Adipocyte (in vitro differentiated cells): ENCODE data around the gene STK33.

ENCODE experiments used
- DNase-seq: peaks from one replicate; pipeline ENCODE4 v3.0.0-alpha.2; 2015; ENCODE audit warnings: low read depth
- H3K27me3 ChIP-seq: replicated peaks from 2 replicates; pipeline ENCODE4 v1.7.0; 2013; ENCODE audit warnings: mild to moderate bottlenecking, low read length, moderate library complexity; ENCODE audit not compliant: control insufficient read depth, insufficient read depth
- H3K36me3 ChIP-seq: 2 replicates; pipeline ENCODE4 v1.7.0; 2013; ENCODE audit warnings: low read length, mild to moderate bottlenecking, moderate library complexity; ENCODE audit not compliant: control insufficient read depth, insufficient read depth, severe bottlenecking
- H3K4me1 ChIP-seq: 2 replicates; pipeline ENCODE4 v1.7.0; 2013; ENCODE audit warnings: mild to moderate bottlenecking, low read length, moderate library complexity; ENCODE audit not compliant: control insufficient read depth, insufficient read depth
- H3K4me3 ChIP-seq: 2 replicates; pipeline ENCODE4 v1.7.0; 2013; ENCODE audit warnings: mild to moderate bottlenecking, low read length, moderate library complexity
- H3K9ac ChIP-seq: 2 replicates; pipeline ENCODE4 v1.7.0; 2013; ENCODE audit warnings: mild to moderate bottlenecking, low read length, moderate library complexity
- H3K9me3 ChIP-seq: 2 replicates; pipeline ENCODE4 v1.7.0; 2013; ENCODE audit warnings: mild to moderate bottlenecking, low read length, moderate library complexity; ENCODE audit not compliant: control insufficient read depth

STK33 gene

DNA sequence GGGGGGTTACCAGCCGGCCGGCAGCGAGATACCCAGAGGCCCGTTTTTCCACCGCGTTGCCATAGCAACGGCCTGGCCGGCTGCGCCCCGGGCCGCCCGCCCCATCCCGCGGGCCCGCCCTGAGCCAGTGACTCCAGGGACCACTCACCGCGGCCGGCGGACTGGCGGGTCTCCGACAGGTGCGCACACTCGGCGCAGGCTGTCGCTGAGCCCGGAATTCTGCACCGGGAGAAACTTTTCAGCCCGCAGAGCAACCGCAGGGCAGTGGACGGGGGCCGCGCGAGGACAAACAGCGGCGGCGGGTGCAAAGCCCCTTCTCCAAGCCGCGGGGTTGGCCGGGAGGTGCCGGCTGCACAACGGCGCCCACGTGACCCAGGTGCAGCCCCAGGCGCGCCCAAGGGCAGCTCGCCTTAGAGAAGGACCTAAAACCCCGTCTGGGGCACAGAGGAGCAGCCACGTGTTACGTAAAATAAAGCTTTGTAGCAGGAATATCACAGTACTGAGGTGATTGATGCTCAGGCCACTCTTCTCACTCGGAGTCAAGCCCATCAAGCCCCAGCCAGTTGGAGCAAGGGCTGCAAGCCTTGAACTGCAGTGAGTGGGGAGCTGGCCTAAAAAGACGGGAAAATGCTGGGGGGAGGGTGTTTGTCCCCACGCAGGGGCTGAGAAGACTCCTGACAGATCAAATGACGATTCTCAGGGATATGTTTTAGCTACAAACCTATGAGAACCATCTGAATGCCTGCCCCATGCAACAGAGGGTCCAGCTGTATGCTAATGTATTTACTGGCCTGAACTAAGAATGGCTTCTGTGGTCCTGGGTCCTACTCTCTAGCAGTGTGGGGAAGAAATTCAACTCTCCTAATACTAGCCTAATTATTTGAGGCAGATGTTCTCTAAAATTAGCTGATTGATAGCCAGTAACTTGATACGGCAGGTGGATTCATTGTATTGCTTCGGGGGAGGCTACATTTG lies at the start of gene STK33:
STK33 (minus strand) TSS at position 294 of the 975 bp plus-strand sequence. CDS start 119,323 bp downstream, outside the sequence.
- Histone ChIP-seq H3K4me1 (peaks cover 13% of the 10 kb centered on the region), H3K9ac (peak within 1 kb of the TSS; percentile 44), H3K36me3 (no peaks in the 10 kb centered on the region), H3K9me3 (no peaks in the 10 kb centered on the region), H3K27me3 (no peaks in the 10 kb centered on the region), H3K4me3 (peak within 1 kb of the TSS; percentile 76)
- DNase-seq, result peak; percentile 63

DNA sequence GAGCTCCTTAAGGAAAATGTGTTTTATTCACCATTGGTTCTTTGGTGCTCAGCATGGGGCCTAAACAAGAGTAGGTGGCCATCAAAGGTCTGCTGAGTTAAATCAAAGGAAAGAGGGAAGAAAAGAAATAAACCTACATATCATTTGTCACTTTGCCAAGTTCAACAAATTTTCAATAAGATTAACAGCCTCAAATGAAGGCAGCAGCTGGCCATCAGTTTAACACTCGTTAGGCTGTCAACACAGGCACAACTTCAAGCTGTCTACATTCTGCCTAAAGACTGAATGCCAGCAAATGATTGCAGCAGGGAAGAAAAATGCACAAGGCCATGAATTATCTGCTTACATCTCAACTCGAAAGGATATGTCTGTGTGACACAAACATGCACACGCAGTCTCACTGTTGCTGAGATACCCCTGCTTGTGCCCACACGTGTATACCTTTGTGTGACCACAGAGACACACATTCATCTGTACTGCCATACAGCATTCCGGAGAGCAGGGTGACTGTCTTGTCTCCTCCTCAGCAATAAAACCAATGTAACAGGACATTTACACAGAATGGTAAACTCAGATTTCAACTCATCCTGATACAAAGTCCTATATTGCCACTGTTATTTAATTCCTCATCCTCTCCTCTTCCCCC lies 48.3 kb upstream of the STK33 start:
- Histone ChIP-seq H3K4me1 (no peaks in the 10 kb centered on the region), H3K9ac (no peak overlapping the region), H3K9me3 (no peaks in the 10 kb centered on the region), H3K36me3 (peaks cover 72% of the 10 kb centered on the region), H3K27me3 (no peaks in the 10 kb centered on the region), H3K4me3 (no peak overlapping the region)
- DNase-seq, result no peak

DNA sequence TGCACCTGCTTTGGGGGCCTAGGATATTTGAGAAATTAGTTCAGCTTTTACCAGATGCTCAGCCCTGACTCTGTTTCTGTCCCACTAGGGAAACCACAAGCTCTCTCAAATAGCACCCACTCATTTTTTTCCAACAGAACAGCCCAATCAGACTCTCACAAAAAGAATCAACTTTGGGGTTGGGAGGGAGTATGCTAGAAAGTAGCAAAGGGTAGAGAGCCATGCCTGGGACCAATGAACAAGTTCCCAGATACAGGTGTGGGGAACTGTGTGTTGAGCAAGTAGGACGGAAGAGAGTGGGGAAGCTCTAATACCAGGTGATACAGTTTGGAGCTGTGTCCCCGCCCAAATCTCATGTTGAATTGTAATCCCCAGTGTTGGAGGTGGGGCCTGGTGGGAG lies 47.3 kb upstream of the STK33 start:
- H3K9ac ChIP-seq, result no peak overlapping the region
- no peak overlapping the region for H3K4me3 ChIP-seq
- no peaks in the 10 kb centered on the region for H3K27me3 ChIP-seq
- DNase-seq, result no peak
- H3K4me1 ChIP-seq, result no peaks in the 10 kb centered on the region
- peaks cover 75% of the 10 kb centered on the region for H3K36me3 ChIP-seq
- peaks cover 5% of the 10 kb centered on the region for H3K9me3 ChIP-seq

DNA sequence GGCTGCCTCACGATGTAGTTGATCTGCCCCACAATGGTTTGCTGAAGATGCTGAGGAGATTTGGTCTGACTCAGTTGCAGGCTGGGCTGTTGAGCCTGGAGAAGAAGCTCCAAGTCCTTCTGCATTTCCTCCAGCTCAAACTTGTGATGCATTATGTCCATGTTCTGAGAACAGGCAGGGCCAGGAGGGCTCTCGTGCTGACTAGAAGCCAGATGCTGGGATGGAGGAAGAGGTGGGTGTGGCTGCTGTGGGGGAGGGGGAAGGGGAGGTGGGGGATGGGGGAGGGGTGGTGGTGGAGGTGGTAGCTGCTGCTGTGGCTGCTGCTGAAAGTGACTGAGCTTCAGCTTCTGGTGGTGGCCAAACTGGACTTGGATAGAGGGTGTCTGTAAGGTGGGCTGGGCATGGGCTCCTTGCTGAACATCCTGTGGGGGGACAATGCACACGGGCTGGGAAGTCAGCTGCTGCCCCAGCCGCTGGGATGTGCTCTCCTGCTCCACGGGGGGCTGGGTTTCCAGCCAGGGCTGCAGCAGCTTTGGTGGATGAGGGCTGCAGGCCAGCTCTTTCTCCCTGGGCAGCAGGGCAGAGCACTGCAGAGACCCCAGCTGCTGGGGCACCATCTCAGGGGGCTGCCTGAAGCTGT lies 46.4 kb upstream of the STK33 start:
- Histone ChIP-seq H3K9ac (no peak overlapping the region), H3K36me3 (peaks cover 75% of the 10 kb centered on the region), H3K4me1 (no peaks in the 10 kb centered on the region), H3K4me3 (no peak overlapping the region), H3K27me3 (no peaks in the 10 kb centered on the region), H3K9me3 (peaks cover 10% of the 10 kb centered on the region)
- no peak for DNase-seq

DNA sequence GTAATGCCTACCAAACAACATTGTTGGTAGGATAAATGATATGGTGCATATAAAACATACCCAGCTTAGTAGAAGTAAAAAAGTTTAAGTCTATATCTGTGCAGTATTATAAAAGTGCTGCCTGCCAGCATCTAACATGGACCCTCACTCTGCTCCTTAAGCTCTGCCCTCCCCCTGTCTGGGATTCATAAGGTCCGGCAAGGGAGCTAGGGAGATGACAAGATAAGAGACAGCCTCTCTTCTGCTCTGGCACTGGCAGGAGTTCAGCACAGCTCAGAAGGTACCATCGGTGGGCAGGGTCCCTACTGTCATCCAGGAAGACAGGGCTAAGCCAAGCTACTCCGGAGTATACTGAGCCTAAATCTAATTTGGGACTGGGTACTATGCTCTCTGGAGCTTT lies 45.6 kb upstream of the STK33 start:
- H3K4me1 ChIP-seq, result no peaks in the 10 kb centered on the region
- H3K36me3 ChIP-seq, result peaks cover 74% of the 10 kb centered on the region
- H3K9me3 ChIP-seq, result peaks cover 10% of the 10 kb centered on the region
- no peaks in the 10 kb centered on the region for H3K27me3 ChIP-seq
- no peak overlapping the region for H3K9ac ChIP-seq
- no peak overlapping the region for H3K4me3 ChIP-seq
- no peak for DNase-seq

DNA sequence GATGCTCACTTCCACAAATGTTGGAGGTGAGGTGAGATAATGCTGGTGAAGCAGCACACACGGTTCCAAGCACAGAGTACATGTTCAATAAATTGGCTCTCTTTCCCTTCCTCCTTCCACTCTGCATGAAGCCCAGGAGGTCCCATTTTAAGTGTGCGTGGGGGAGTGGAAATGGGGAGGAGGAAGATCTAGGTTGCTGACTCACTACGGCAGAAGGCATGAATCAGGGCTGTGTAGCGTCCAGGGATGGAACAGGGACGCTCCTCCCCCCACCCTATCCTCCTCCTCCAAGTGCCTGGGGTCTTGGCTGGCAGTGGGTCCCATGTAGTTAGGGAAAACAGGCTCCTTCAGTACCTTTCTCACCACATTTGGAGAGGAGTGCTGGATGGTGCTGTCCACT lies 44.3 kb upstream of the STK33 start:
- Histone ChIP-seq H3K36me3 (peaks cover 76% of the 10 kb centered on the region), H3K27me3 (no peaks in the 10 kb centered on the region), H3K4me3 (no peak overlapping the region), H3K9me3 (peaks cover 10% of the 10 kb centered on the region), H3K4me1 (no peaks in the 10 kb centered on the region), H3K9ac (no peak overlapping the region)
- no peak for DNase-seq

DNA sequence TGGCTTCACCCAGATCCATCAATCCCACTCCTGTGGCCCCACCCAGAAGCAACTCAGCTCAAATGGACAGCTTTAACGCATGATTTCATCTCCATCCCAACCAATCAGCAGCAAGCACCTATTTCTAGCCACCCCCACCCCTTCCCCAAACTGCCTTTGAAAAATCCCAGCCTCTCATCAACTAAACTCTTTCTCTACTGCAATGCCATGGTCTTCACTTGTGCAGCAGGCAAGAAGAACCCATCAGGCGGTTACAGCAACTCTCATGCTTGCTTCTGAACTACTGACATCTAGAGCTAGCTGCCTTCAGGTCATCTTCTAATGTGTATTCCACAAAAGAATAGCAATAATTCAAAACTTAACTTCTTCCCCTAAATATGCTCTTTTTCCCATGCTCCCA lies 42.1 kb upstream of the STK33 start:
- DNase-seq, result no peak
- Histone ChIP-seq H3K4me3 (no peak overlapping the region), H3K9me3 (peaks cover 10% of the 10 kb centered on the region), H3K36me3 (peaks cover 68% of the 10 kb centered on the region), H3K27me3 (no peaks in the 10 kb centered on the region), H3K4me1 (peaks cover 6% of the 10 kb centered on the region), H3K9ac (no peak overlapping the region)

DNA sequence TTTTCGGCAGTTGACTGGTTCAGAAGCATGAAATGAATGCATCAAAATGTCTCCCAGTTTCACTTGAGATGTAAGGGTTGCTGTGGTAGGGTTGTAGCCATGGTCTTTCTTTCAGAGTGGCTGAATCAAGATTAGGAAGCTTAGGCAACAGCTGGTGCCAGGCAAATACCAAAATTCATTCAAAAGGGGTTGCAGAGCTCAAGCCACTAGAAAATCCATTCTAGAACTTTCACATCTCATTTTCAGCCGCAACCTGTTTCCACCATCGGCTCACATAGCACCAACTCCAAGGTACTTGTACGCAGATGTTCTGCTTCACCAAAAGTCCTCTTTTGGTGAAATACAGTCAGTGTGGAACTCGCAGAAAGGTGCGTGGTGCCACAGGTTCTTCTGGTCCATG lies 40.5 kb upstream of the STK33 start:
- H3K27me3 ChIP-seq, result no peaks in the 10 kb centered on the region
- H3K4me3 ChIP-seq, result no peak overlapping the region
- DNase-seq, result no peak
- H3K36me3 ChIP-seq, result peaks cover 58% of the 10 kb centered on the region
- H3K9ac ChIP-seq, result no peak overlapping the region
- H3K9me3 ChIP-seq, result peaks cover 10% of the 10 kb centered on the region
- H3K4me1 ChIP-seq, result peaks cover 11% of the 10 kb centered on the region

DNA sequence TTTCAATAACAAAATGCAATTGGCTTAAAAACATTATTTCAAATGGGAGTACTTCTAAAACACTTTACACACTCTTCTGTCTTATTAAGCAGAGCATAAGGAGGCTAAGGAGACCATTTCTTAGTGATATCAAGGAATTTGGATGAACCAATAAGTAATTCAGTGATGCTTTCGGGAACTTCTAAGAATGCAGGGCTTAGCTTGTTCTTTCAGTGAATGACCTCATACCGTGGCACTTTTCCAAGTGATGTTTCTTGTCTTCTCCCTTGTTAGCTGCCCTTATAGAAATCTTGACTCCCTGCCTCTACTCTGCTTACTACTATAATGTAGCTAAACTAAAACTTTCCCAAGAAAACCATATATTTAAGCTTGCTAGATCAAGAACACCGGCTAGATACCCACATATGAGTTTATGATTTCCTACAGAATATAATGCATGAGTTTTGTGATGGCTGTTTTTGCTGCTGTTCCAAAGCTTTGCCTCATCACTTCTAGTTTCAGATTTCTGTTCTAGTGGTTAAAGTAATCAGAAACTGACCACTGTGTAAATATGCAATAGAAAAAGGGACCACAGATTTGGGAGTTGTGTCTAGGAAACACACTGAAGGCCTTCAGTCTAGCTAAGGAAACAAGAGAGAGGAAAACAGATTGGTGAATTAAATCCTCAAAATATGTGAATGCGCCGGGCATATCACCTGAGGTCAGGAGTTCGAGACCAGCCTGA lies 37.5 kb upstream of the STK33 start:
- H3K9ac ChIP-seq, result no peak overlapping the region
- no peaks in the 10 kb centered on the region for H3K27me3 ChIP-seq
- H3K9me3 ChIP-seq, result peaks cover 7% of the 10 kb centered on the region
- H3K36me3 ChIP-seq, result peaks cover 29% of the 10 kb centered on the region
- no peak overlapping the region for H3K4me3 ChIP-seq
- H3K4me1 ChIP-seq, result peaks cover 11% of the 10 kb centered on the region
- peak; percentile 84 for DNase-seq

DNA sequence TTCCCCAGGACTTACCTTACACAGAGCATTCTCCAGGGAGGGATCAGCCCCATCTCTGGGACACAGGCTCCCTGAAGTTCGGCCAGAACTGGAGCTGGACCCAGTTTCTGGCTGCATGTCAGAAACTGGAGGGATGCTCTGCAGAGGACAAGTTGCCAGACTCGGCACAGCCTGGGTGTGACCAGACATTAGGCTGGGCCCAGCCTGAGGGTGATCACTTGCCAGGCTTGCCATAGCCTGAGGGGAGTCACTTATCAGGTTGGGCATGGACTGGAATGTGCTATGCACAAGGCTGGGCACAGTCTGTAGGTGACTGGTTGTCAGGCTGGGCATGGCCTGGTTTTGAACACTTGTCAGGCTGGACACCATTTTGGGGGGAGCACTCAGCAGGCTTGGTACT lies 30.7 kb upstream of the STK33 start:
- Histone ChIP-seq H3K9me3 (no peaks in the 10 kb centered on the region), H3K4me3 (no peak overlapping the region), H3K27me3 (no peaks in the 10 kb centered on the region), H3K4me1 (no peaks in the 10 kb centered on the region), H3K9ac (no peak overlapping the region), H3K36me3 (peaks cover 48% of the 10 kb centered on the region)
- DNase-seq, result no peak

DNA sequence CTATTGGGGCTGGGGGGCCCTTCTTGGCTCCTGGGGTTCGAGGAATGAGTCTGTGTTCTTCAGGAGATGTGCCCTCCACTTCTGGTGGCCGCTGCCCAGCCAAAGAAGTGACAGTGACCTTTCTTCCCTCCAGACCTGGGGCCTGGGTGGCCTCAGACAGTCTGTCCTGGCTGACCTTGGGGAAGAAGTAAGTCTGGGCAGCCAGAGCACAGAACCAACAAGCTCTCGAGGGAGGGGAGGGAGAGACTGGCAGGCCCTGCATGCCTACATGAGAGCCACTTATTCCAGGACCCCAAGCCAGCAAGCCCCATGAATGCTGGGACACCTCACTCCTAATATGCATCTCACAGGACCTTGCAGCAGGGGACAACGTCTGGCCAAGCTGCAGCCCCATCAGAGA lies 27.1 kb upstream of the STK33 start:
- Histone ChIP-seq H3K4me3 (no peak overlapping the region), H3K36me3 (peaks cover 81% of the 10 kb centered on the region), H3K27me3 (no peaks in the 10 kb centered on the region), H3K9ac (no peak overlapping the region), H3K9me3 (no peaks in the 10 kb centered on the region), H3K4me1 (no peaks in the 10 kb centered on the region)
- DNase-seq, result no peak
